NK-92 (cell line): ENCODE results near the gene GAB3.
"Not testable (repeated sequence)": the region's sequence is repeated elsewhere in the genome, so short reads cannot be mapped to it uniquely, and the experiment has no call there.

Experiments
- DNase-seq: peaks from one replicate; lab custom pipeline; 2025; ENCODE audit not compliant: unreplicated experiment; lab: John Stamatoyannopoulos, UW

Gene GAB3

DNA sequence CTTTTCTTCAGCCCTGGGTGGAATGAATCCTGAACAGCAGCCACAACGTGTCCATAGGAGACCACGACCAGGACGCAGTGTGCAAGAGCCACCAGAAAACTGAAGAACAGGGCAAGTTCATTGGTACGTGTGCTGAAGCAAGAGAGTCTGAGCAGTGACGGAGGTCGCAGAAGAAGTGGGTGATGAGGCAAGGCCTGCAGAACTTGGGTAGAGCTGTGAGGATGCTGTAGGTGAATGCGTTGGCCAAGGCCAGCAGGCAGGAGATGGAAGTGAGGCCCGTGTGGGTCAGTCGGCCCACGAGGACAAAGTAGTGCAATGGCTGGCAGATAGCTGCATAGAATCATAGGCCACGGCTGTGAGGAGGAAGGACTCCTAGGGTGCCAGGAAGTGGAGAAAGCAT is 91.9 kb downstream of the GAB3 start:
- DNase-seq = no peak

- no peak for DNase-seq
These were observed 92.7 kb downstream of the GAB3 start for GRCh38 chrX:154658187-154658586.

GRCh38 chrX:154657226-154657805 is 93.6 kb downstream of the GAB3 start:
- no peak for DNase-seq

GRCh38 chrX:154655786-154656185 is 95.1 kb downstream of the GAB3 start:
- no peak for DNase-seq

GRCh38 chrX:154655346-154655745 is 95.5 kb downstream of the GAB3 start:
- DNase-seq = no peak

- DNase-seq = no peak
These were observed 96.0 kb downstream of the GAB3 start for GRCh38 chrX:154654925-154655324.

GRCh38 chrX:154654372-154654771 is 96.5 kb downstream of the GAB3 start:
- DNase-seq = no peak

GRCh38 chrX:154653413-154653812 is 97.5 kb downstream of the GAB3 start, which contains the start of gene CTAG2:
CTAG2 (minus strand) TSS chrX:154653579; CDS start chrX:154653515, 64 bp downstream.
- not testable (repeated sequence) for DNase-seq

DNA sequence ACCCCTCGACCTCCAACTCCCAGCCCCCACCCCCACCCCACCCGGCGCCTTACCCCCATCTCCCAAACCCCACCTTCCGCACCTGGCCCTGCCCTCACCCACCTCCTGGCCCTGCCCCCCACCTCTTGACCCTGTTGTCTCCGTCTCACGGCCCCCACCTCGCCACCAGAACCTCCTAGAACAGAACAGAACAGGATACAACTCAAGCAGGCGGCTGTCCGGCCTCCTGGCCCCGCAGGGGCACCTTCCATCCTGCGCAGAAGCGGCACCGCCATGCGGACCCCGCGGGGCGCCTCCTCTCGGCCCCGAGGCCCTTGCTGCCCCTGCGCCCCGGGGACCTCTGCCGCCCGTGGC is 97.9 kb downstream of the GAB3 start:
- no peak for DNase-seq

GRCh38 chrX:154652311-154653047 is 98.4 kb downstream of the GAB3 start:
- no peak for DNase-seq

- DNase-seq = no peak
These were observed 100.7 kb downstream of the GAB3 start for GRCh38 chrX:154650221-154650510.

GRCh38 chrX:154649503-154650220 is 101.2 kb downstream of the GAB3 start:
- DNase-seq = no peak

DNA sequence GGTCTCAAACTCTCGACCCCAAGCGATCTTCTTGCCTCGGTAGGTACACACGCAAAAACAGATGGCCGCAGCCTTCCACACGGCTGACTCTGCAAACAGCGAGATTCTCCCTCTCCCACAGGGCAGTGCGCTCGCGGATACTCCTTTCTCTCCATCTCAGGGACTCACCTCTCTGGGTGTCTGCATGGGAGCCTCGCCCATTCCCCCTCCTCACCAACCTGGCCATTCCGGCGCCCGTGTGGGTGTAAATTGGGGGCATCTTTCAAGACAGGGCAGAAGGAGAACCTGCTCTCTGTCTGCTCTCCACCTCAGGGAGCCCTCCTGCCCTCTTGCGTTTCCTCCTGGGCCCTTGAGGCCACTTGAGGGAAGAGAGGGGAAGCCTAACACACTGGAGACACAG is 101.9 kb downstream of the GAB3 start:
- DNase-seq = no peak

DNA sequence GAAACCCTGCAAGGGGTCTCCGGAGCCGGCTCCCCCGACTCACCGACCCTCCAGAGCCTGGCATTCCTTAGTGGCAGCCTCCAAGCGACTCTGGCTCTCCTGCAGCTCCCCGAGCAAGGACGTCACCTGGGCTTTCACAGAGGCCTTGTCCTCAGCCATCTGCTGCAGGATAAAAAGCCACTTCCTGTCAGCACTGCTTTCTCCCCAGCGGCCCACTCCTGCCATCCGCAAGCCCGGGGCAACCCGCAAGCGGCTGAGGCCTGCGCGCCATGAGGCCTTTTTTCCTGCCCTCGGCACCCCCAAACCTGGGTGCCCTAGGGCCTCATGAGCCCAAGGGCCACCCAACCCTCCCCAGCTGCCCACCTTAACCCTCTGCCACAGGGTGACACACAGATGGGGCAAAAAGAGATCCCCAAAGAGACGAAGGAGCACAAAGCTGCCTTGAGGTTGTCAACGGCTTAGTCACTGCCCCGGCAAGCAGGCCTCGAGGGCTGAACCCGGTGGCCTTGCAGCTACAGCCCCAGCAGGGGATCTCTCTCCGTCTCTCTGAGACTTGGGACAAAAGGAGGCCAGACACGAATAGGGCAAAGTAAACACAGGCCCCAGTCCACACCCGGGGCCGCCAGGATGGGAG is 105.0 kb downstream of the GAB3 start:
- DNase-seq = not testable (repeated sequence)

DNA sequence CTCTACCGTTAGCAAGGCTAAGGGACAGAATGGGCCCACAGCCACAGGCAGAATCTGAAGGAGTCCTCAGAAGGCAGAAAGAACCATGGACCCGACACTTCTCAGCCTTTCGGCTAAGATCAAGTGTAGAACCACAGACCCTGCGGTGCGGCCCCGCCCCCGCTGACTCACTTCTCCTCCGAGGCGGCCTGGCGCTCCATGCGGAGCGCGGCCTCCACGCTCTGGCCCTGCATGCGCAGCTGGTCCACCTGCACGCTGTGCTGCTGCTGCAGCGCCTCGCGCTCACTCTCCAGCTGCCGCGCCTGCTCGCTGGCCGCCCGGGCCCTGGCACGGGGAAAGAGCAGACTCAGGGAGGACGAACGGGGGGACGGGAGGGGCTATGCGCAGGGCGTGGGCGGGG is 107.2 kb downstream of the GAB3 start:
- not testable (repeated sequence) for DNase-seq

DNA sequence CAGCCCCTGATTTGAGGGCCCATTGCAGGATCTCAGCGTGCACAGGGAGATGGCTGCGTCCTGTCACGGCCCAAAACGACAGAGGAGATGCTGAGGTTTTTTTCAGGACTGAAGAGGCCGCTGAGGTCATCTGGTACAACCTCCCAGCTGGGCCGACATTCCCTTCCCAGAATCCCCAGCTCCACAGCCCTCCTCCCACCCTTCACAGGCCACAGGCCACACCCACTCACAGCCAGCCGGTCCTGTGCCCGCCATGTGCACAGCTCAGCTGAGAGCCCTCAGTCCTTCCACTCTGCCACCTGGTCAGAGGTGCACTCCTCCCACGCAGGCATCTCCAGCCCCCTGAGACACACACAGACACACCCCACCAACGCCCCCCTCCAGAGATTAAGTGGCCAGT is 109.1 kb downstream of the GAB3 start:
- DNase-seq = not testable (repeated sequence)

DNA sequence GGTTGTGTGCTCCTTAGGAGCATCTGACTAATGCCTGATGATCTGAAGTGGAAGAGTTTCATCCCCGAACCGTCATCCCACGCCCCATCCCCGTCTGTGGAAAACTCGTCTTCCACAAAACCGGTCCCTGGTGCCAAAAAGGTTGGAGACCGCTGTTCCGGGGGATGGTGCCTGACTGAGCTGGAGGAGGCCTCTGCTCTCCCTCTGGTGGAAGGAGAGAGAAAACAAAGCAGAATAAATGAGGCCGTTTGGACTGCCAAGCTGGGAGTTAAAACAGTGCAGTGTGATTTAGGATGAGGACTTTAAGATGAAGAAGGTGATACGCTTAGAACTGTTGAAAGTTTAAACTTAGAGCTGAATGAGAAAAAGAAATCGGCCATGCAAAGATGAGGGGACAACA is 117.2 kb downstream of the GAB3 start:
- not testable (repeated sequence) for DNase-seq

DNA sequence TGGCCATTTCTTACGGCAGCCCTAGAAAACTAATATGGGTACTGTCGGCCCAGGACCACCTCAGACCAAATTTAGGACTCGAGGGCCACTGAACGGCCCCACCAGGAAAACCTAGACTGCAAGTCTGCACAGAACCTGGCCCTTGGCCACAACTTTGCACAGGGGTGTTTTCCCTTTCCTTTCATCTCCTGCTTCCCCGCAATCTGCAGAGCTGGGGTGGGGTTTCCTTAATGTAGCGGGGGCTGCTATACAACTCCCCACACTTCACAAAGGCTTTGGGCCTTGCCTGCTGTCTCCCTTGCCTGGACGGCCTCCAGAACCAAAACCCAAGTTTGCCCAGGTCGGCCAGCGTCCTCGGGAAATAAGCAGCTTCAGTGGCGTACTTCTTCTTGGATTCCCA is 119.9 kb downstream of the GAB3 start:
- DNase-seq = not testable (repeated sequence)

DNA sequence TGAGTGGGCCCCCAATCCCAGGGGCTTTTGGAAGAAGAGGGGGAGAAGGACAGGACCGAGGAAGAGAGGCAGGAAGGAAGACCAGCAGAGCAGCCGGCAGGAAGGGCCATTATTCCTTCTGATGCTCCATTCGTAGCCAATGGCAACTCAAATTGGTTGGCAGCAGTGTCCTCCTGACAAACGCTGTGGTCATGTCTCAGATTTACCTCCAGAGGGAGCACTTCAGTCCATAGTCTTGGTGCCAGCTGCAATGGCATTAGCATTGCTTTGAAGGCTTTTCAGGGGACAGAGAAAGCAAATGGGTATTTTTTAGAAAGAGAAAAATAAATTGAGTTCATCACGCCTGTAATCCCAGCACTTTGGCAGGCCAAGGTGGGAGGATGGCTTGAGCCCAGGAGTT is 121.9 kb downstream of the GAB3 start:
- DNase-seq = not testable (repeated sequence)
